HG03135 (cell line): ENCODE results near the gene VDAC2.

Experiments
- ATAC-seq: cut with Tn5 transposase; IDR thresholded peaks from one replicate; pipeline ENCODE4 v1.9.1; 2021; ENCODE audit warnings: mild to moderate bottlenecking, moderate library complexity; ENCODE audit not compliant: unreplicated experiment

VDAC2 gene

GRCh38 chr10:75246506-75246905 lies 35.9 kb downstream of the VDAC2 start:
- no peak for ATAC-seq

DNA sequence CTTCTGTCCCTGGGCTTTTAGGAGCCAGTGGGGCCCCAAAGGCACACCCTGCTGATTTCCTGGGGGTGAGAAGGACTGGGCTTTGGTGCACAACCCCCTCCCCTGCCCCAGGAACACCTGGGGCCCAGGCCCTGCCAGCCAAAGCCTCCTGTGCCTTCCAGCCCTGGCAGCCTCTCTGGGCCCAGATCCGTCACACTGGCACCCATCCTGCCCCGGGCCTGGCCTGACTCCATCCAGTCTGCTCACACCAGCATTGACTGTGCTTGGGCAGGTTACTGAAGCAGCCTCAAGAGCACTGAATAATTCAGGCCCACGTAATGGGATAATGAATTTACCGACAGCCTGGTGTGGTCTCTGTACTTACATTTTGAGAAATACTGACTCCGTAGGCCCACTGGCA lies 37.2 kb downstream of the VDAC2 start:
- no peak for ATAC-seq

- ATAC-seq, result no peak
These were observed 40.3 kb downstream of the VDAC2 start for GRCh38 chr10:75250934-75251333.

- ATAC-seq, result no peak
These were observed 43.0 kb downstream of the VDAC2 start for GRCh38 chr10:75253281-75254220.

DNA sequence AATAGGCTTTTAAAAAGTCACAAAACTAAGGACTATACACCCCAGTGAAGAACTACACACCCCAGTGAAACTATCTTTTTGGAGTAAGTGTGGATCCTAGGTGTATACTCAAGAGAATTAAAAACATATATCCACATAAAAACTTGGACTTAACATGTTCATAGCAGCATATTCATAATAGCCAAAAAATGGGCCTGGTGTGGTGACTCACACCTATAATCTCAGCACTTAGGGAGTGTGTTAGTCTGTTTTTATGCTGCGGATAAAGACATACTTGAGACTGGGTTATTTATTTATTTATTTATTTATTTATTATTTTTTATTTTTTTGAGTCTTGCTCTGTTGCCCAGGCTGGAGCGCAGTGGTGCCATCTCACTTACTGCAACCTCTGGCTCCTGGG lies 44.1 kb downstream of the VDAC2 start:
- ATAC-seq, result no peak

DNA sequence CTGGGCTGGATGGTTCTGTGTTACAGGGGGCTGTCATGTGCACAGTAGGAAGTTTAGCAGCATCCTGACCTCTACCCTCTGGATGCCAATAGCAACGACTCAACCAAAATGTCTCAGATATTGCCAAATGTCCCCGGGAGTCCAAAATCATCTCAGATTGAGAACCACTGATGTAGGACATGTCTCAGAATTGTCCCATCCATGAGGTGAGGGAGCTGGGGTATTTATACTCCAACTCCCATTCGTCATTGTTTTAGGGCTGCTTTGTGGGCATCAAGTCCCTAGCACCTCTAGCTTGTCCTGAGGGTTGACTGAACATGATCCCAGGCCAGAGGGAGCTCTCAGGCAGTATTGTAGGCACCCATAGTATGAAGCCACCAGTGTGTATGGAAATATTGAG lies 50.4 kb downstream of the VDAC2 start:
- no peak for ATAC-seq

- ATAC-seq, result no peak
These were observed 51.5 kb downstream of the VDAC2 start for GRCh38 chr10:75261813-75262705.

- no peak for ATAC-seq
These were observed 53.2 kb downstream of the VDAC2 start for GRCh38 chr10:75263806-75264205.

DNA sequence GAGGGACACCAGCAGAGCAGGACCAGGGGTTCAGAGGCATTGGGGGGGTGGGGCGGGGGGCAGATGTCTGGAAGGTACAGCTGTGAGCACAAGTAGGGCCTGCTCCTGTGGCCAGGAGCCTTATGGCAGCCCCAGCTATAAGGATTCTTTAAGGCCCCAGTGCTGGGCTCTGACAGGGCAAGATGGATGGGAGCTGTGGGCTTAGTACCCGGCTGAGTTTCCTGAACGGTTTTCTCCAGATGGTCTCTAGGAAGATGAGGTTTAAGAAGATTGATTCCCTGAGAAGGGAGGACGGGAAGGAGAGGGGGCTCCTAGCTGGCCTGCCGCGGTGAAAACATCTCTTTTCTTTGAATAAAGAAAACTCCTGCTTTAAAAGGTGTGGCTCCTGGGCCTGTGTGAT lies 55.3 kb downstream of the VDAC2 start:
- ATAC-seq, result no peak

GRCh38 chr10:75266945-75267344 lies 56.3 kb downstream of the VDAC2 start:
- ATAC-seq, result no peak

DNA sequence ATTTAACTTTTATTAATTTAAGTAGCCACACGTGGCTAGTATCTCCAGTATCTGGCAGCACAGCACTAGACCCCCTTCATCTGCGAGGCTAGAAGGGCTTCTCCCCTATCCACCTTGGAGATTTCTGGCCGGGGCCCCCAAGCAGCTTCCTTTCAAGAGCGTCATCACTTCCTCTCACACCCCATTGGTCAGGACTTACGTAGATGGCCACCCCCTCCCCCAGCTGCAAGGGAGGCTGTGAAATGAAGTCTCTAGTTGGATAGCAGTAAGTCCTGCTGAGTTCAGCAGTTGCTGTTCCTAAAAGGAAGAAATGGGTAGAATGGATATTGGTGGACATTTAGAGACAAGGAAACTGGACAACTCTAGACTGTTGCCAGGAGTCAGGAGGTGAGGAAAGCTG lies 59.0 kb downstream of the VDAC2 start:
- ATAC-seq, result no peak

GRCh38 chr10:75272094-75272493 lies 61.5 kb downstream of the VDAC2 start:
- ATAC-seq, result no peak

GRCh38 chr10:75272896-75273295 lies 62.3 kb downstream of the VDAC2 start:
- no peak for ATAC-seq

DNA sequence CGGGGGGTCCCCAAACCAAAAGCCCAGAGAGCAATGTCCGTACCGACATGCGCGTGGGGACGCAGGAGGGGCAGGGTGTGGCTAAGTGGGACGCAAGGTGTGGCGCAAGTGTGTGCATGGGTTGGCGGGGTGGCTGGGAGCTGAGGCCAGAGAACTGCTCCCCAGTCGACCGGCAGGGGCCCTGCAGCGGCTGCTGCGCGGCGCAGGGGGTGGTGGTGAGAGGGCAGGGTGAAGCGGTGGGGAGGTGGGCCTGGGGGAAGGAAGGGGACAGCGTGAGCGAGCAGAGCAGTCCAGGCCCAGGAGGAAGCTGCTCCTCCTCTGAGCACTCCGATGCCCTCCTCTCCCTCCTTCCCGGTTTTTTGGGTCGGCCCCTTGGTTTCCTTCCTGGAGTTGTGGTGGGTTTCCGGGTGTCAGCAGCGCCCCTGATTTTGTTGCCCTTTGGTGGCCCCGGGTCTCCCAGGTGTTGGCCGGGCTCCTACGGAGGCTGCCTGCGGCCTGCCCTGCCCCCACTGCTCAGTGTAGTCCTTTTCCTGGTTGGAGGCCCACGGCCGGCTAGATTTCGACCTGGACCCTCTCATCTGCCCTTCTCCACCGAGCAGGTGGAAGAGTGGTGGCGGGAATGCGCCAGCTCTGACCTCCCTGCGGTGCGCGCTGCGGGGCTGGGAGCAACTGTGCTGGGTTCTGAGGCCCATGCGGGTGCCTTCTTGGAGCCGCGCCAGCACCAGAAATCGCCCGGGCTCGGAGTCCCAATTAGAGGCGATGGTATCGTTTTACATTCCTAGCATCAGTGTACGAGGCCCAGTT lies 65.7 kb downstream of the VDAC2 start:
- ATAC-seq, result no peak

- ATAC-seq, result no peak
These were observed 69.6 kb downstream of the VDAC2 start for GRCh38 chr10:75280236-75280635.
